ENCODE data around the gene SIK3. TPM values are rescaled to one million over a fixed set of nuclear protein-coding genes. Genes with fewer than 3 reads are reported as not detected.

SIK3 gene
- total RNA-seq = 75.0 and 88.4 TPM in 2 replicates

GRCh38 chr11:117098269-117099232, at the start of gene SIK3:
SIK3 (minus strand) TSS chr11:117098428; CDS start chr11:117098415, 13 bp downstream.
- intact Hi-C loops (cut with micrococcal nuclease) = loop anchor here (1.0 to 5.0 kb wide), 9 partner anchors 44 to 326 kb away; partner anchors contain the start of genes BUD13, PAFAH1B2 and ZPR1
- POLR2A ChIA-PET = interaction anchor here (0.5 to 2.7 kb wide), 26 partner anchors 35 to 1957 kb away, joined by 3 to 18 read pairs (median 3); partner anchors contain the start of genes PAFAH1B2, SIDT2 and ZPR1
- H3K4me3 Mint-ChIP-seq = peak within 1 kb of the TSS; percentile 95
- peaks cover 55% of the 10 kb centered on the region for H3K4me1 Mint-ChIP-seq
- no peaks in the 10 kb centered on the region for H3K9me3 Mint-ChIP-seq
- DNase-seq (peak; percentile 96), ATAC-seq (ENCODE audit: low read depth) (peak; percentile 74)
- CTCF ChIA-PET = interaction anchor here (0.7 to 3.3 kb wide), 18 partner anchors 21 to 228 kb away, joined by 3 to 31 read pairs (median 4); no protein-coding TSS in a partner anchor
- H3K27ac Mint-ChIP-seq = peak within 1 kb of the TSS; percentile 97
- peaks cover 7% of the 10 kb centered on the region for H3K36me3 Mint-ChIP-seq (ENCODE audit: low read depth)
- no peak for TF ChIP-seq CTCF (IDR thresholded peaks at IDR 0.05)
- H3K27me3 Mint-ChIP-seq = no peaks in the 10 kb centered on the region

- no peak for TF ChIP-seq CTCF (IDR thresholded peaks at IDR 0.05)
- Mint-ChIP-seq H3K36me3 (ENCODE audit: low read depth) (peaks cover 47% of the 10 kb centered on the region), H3K4me3 (peak overlapping the region; percentile 11), H3K27me3 (no peaks in the 10 kb centered on the region), H3K9me3 (no peaks in the 10 kb centered on the region), H3K4me1 (peaks cover 46% of the 10 kb centered on the region), H3K27ac (no peak overlapping the region)
- POLR2A ChIA-PET = interaction anchor here (0.6 to 5.2 kb wide), 3 partner anchors 33 to 1422 kb away, joined by 3 to 79 read pairs (median 37); partner anchors contain the start of gene SIDT2
- intact Hi-C loops (cut with micrococcal nuclease) = no loop called here
- no peak for DNase-seq
- no peak for ATAC-seq (ENCODE audit: low read depth)
- CTCF ChIA-PET = interaction anchor here (1.2 kb wide), 1 partner anchor 34 kb away, joined by 4 read pairs; no protein-coding TSS in a partner anchor
These were observed 48.3 kb upstream of the SIK3 start for GRCh38 chr11:117146521-117146920.

GRCh38 chr11:117145393-117145761, 47.1 kb upstream of the SIK3 start:
- TF ChIP-seq CTCF (IDR thresholded peaks at IDR 0.05) = no peak
- H3K27ac Mint-ChIP-seq = peak overlapping the region; percentile 94

GRCh38 chr11:117144477-117145392, 46.5 kb upstream of the SIK3 start:
- Mint-ChIP-seq H3K4me1 (peaks cover 40% of the 10 kb centered on the region), H3K27ac (peak overlapping the region; percentile 94), H3K36me3 (ENCODE audit: low read depth) (peaks cover 35% of the 10 kb centered on the region), H3K4me3 (peak overlapping the region; percentile 95), H3K27me3 (peaks cover 4% of the 10 kb centered on the region), H3K9me3 (no peaks in the 10 kb centered on the region)
- POLR2A ChIA-PET = interaction anchor here (0.5 to 5.2 kb wide), 26 partner anchors 17 to 372 kb away, joined by 3 to 79 read pairs (median 3); partner anchors contain the start of genes BUD13, CEP164, PCSK7 and RNF214
- intact Hi-C loops (cut with micrococcal nuclease) = loop anchor here (1.0 to 5.0 kb wide), 4 partner anchors 34 to 88 kb away; partner anchors contain the start of genes PCSK7, RNF214, SIDT2 and SIK3
- DNase-seq = peak; percentile 33
- CTCF ChIA-PET = interaction anchor here (0.9 to 2.8 kb wide), 6 partner anchors 35 to 264 kb away, joined by 3 to 16 read pairs (median 6); partner anchors contain the start of gene SIDT2
- peak; percentile 48 for ATAC-seq (ENCODE audit: low read depth)
- TF ChIP-seq CTCF (IDR thresholded peaks at IDR 0.05) = no peak

More at GRCh38 chr11:117145393-117145761, 47.1 kb upstream of the SIK3 start:
- DNase-seq = no peak
- ChIA-PET CTCF (interaction anchor here (2.6 to 2.8 kb wide), 2 partner anchors 34 to 82 kb away, joined by 13 to 16 read pairs; partner anchors contain the start of gene SIDT2), POLR2A (interaction anchor here (0.5 to 5.2 kb wide), 15 partner anchors 18 to 372 kb away, joined by 3 to 79 read pairs (median 5); partner anchors contain the start of genes BUD13, PCSK7, RNF214 and SIDT2)
- peak overlapping the region; percentile 95 for H3K4me3 Mint-ChIP-seq
- no peak for ATAC-seq (ENCODE audit: low read depth)
- no peaks in the 10 kb centered on the region for H3K27me3 Mint-ChIP-seq
- intact Hi-C loops (cut with micrococcal nuclease) = no loop called here
- H3K36me3 Mint-ChIP-seq (ENCODE audit: low read depth) = peaks cover 40% of the 10 kb centered on the region
- no peaks in the 10 kb centered on the region for H3K9me3 Mint-ChIP-seq
- peaks cover 44% of the 10 kb centered on the region for H3K4me1 Mint-ChIP-seq
